Measurements from ENCODE around the gene DNAJC12. TPM values are rescaled to one million over a fixed set of nuclear protein-coding genes. Genes with fewer than 3 reads are reported as not detected.

Gene DNAJC12
- 1 to 10 TPM; 5.8 to 9.2 (median 7.7) TPM for total RNA-seq
- 10 to 100 TPM in 2 of 3 donors, 1 to 10 TPM in 1; 2.1 to 20.4 (median 13.8) TPM for polyA plus RNA-seq
- long read RNA-seq, donor 1, partial matches to known transcripts = 1 of 3 reads
- long read RNA-seq, donor 1, other reads (novel, unspliced or antisense) = 1 of 3 reads
- long read RNA-seq, donor 2, partial matches to known transcripts = 6 of 7 reads
- long read RNA-seq, donor 2, other reads (novel, unspliced or antisense) = 0 of 7 reads

DNA sequence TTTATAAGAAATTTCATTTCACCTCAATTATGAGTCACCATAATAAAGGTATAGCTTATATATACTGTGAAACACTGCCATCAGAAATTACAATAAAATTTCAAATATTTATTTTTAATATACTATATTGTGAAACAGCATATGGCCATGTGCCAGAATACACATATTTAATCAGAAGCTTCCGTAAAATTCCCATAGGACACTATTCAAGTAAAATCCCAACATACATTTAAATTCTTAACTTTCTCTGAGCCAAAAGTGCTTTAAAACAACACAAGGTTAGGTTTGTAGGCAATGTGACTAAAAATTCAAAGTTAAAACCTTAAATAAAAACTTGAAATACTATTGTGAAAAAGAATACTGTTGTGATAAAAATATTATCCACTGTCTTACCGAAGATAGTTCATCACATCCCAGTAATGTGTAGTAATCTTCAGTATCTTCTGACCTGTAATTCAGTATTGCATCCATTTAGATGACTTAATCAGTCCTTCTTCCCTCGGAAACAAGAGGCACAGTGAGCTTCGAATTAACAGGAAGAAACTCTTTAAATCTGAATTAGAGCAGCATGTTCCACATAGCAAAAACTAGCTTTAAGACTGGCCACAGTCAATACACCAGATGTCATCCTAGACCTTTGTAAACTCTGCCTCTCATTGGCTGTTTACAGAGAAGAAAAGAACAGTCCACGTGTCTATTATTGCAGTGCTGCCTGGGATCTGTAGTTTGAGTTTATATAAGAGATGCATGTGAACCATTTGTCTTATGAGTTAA is at the start of gene DNAJC12:
Gene DNAJC12 (minus strand): TSS at position 648 of the 774 bp plus-strand sequence. CDS start 177 bp downstream, at position 471.
- Histone ChIP-seq H3K4me3 (peak within 1 kb of the TSS; percentile 65), H3K27ac (peak within 1 kb of the TSS; percentile 58), H3K9me3 (no peaks in the 10 kb centered on the region), H3K4me1 (peaks cover 4% of the 10 kb centered on the region), H3K36me3 (ENCODE audit: insufficient read depth in 1 of 2, low read depth in 1 of 2) (no peaks in the 10 kb centered on the region), H3K27me3 (ENCODE audit: insufficient read depth in 3 of 3, low read length in 2 of 3) (no peaks in the 10 kb centered on the region)
- TF ChIP-seq, protein P1, sequence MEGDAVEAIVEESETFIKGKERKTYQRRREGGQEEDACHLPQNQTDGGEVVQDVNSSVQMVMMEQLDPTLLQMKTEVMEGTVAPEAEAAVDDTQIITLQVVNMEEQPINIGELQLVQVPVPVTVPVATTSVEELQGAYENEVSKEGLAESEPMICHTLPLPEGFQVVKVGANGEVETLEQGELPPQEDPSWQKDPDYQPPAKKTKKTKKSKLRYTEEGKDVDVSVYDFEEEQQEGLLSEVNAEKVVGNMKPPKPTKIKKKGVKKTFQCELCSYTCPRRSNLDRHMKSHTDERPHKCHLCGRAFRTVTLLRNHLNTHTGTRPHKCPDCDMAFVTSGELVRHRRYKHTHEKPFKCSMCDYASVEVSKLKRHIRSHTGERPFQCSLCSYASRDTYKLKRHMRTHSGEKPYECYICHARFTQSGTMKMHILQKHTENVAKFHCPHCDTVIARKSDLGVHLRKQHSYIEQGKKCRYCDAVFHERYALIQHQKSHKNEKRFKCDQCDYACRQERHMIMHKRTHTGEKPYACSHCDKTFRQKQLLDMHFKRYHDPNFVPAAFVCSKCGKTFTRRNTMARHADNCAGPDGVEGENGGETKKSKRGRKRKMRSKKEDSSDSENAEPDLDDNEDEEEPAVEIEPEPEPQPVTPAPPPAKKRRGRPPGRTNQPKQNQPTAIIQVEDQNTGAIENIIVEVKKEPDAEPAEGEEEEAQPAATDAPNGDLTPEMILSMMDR (IDR thresholded peaks at IDR 0.05) = no peak
- 5 to 9% (median 7%) methylated on average over 5 of the region's 5 CpGs for WGBS, 3 donors
- intact Hi-C loops (cut with DNase I) = no loop called here
- DNase-seq (no peak), ATAC-seq (peak; percentile 88 to 98 (median 95))

DNA sequence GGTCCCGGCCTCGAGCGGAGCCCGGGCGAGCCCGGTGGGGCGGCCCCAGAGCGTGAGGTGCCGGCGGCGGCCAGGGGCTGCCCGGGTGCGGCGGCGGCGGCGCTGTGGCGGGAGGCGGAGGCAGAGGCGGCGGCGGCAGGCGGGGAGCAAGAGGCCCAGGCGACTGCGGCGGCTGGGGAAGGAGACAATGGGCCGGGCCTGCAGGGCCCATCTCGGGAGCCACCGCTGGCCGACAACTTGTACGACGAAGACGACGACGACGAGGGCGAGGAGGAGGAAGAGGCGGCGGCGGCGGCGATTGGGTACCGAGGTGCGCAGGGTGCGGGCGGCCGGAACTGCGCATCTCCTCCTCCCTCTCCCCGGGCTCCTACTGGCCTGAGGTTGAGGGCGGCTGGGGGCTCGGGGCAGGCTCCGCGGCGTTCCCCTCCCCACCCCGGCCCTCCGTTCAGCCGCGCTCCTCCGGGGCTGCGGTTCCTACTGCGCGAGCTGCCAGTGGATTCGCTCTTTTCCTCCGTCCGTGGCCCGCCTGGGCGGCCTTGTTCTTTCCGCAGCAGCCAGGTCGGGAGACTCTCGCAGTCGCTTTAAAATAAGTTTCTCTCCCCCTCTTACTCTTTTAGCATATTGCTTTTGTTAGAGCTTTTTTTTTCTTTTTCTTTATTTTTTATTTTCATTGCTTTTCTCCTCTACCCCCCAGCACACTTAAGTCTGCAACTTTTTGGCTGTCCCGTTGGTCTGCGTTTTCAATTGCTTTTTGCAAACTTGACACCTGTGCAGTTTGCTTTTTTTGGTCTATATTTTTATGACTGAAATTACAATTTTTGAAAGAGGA is 47.1 kb upstream of the DNAJC12 start:
- Histone ChIP-seq H3K4me1 (peaks cover 19% of the 10 kb centered on the region), H3K27ac (peak overlapping the region; percentile 95), H3K36me3 (ENCODE audit: insufficient read depth in 1 of 2, low read depth in 1 of 2) (peaks cover 4 to 35% of the 10 kb centered on the region in 2 donors), H3K4me3 (peak overlapping the region; percentile 88), H3K9me3 (no peaks in the 10 kb centered on the region), H3K27me3 (ENCODE audit: insufficient read depth in 3 of 3, low read length in 2 of 3) (no peaks in the 10 kb centered on the region)
- 0 to 1% (median 0%) methylated on average over 55 to 73 of the region's 73 CpGs for WGBS, 3 donors
- intact Hi-C loops (cut with DNase I) = loop anchor here in 1 of 2 donors (5.0 kb wide), 1 partner anchor 187 kb away; no protein-coding TSS in a partner anchor
- TF ChIP-seq, protein P1 (IDR thresholded peaks at IDR 0.05) = no peak
- ATAC-seq = peak; percentile 64 to 75 (median 73)
- peak; percentile 83 to 91 for DNase-seq

DNA sequence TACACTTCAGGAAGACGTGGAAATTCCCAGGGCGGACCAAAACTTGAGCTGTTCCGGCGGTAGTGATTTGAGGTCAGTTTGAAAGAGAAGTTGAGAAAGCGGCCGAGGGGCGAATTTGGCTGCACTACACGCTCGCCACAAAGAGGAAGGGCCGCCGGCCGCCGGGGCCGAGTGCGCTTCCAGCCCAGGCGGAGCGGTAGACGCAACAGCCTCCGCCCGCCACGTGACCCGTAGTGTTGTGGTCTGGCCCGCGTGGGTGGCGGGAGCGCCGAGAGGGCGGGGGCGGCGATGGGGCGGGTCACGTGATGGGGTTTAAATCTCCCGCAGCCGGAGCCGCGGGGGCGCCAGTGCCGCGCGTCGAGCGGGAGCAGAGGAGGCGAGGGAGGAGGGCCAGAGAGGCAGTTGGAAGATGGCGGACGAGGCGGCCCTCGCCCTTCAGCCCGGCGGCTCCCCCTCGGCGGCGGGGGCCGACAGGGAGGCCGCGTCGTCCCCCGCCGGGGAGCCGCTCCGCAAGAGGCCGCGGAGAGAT is 46.4 kb upstream of the DNAJC12 start, which contains the start of gene SIRT1:
Gene SIRT1 (plus strand): TSS at position 344 of the 529 bp plus-strand sequence. CDS start 66 bp downstream, at position 410.
- Histone ChIP-seq H3K4me1 (peaks cover 19% of the 10 kb centered on the region), H3K27ac (peak within 1 kb of the TSS; percentile 95), H3K9me3 (no peaks in the 10 kb centered on the region), H3K4me3 (peak within 1 kb of the TSS; percentile 88), H3K27me3 (ENCODE audit: insufficient read depth in 3 of 3, low read length in 2 of 3) (no peaks in the 10 kb centered on the region), H3K36me3 (ENCODE audit: insufficient read depth in 1 of 2, low read depth in 1 of 2) (peaks cover 4 to 28% of the 10 kb centered on the region in 2 donors)
- DNase-seq (peak; percentile 98 to 99), ATAC-seq (peak; percentile 94 to 96 (median 95))
- 0 to 1% (median 1%) methylated on average over 48 to 62 of the region's 62 CpGs for WGBS, 3 donors
- intact Hi-C loops (cut with DNase I) = no loop called here
- TF ChIP-seq, protein P1 (IDR thresholded peaks at IDR 0.05) = no peak

DNA sequence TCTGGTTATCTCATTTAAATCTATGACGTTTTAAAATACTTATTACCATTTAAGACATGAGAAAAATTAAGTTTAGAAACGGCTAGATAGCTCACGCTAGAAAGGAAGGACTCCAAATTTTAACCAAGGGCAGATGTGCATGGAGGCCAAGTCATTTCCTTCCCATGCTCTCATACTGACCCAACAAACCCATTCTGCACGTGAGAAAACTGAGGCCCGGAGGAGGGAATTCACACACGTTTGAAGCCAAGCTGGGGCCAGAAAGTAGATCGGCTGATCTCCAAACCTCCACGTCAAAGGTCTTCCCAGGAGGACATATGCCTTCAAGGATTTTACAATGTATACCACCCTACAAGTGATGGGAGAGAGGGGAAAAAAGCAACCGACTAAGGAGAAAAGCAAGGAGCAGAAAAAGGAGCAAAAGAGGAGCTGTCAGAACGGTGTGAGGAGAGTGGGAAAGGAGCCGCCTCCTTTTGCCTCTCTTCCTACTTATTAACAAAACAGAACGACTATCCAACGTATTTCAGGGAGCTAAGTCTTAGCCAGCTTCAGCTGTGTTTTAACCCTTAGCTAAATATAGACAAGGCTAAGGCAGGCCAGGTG is 45.8 kb upstream of the DNAJC12 start:
- H3K4me3 ChIP-seq = peak overlapping the region; percentile 88
- no peaks in the 10 kb centered on the region for H3K27me3 ChIP-seq (ENCODE audit: insufficient read depth in 3 of 3, low read length in 2 of 3)
- DNase-seq (no peak), ATAC-seq (peak in 3 of 4 donors; percentile 60 to 66 (median 66))
- H3K36me3 ChIP-seq (ENCODE audit: insufficient read depth in 1 of 2, low read depth in 1 of 2) = peaks cover 4 to 23% of the 10 kb centered on the region in 2 donors
- intact Hi-C loops (cut with DNase I) = loop anchor here in 1 of 2 donors (2.0 kb wide), 1 partner anchor 29 kb away; no protein-coding TSS in a partner anchor
- 10 to 17% (median 16%) methylated on average over 13 of the region's 13 CpGs for WGBS, 3 donors
- H3K27ac ChIP-seq = peak overlapping the region; percentile 95
- peaks cover 14% of the 10 kb centered on the region for H3K4me1 ChIP-seq
- H3K9me3 ChIP-seq = no peaks in the 10 kb centered on the region
- TF ChIP-seq, protein P1 (IDR thresholded peaks at IDR 0.05) = no peak
